ENCODE results near the gene HDGFL2.

The HDGFL2 gene

GRCh38 chr19:4445963-4446703, 26.0 kb upstream of the HDGFL2 start:
- H3K4me3 ChIP-seq: no peak overlapping the region
- H3K27ac ChIP-seq: no peak overlapping the region
- no peak for TF ChIP-seq CTCF (IDR thresholded peaks at IDR 0.05)
- no peak for DNase-seq (ENCODE audit: low spot score)

GRCh38 chr19:4446704-4447200, 25.3 kb upstream of the HDGFL2 start:
- no peak overlapping the region for H3K4me3 ChIP-seq
- no peak for DNase-seq (ENCODE audit: low spot score)
- no peak for TF ChIP-seq CTCF (IDR thresholded peaks at IDR 0.05)
- no peak overlapping the region for H3K27ac ChIP-seq

- Histone ChIP-seq H3K27ac (no peak overlapping the region), H3K4me3 (no peak overlapping the region)
- no peak for TF ChIP-seq CTCF (IDR thresholded peaks at IDR 0.05)
- no peak for DNase-seq (ENCODE audit: low spot score)
These were observed 24.6 kb upstream of the HDGFL2 start for GRCh38 chr19:4447327-4448146.

GRCh38 chr19:4448147-4448985, 23.7 kb upstream of the HDGFL2 start:
- no peak for DNase-seq (ENCODE audit: low spot score)
- no peak overlapping the region for H3K27ac ChIP-seq
- no peak for TF ChIP-seq CTCF (IDR thresholded peaks at IDR 0.05)
- no peak overlapping the region for H3K4me3 ChIP-seq

- no peak for DNase-seq (ENCODE audit: low spot score)
- no peak overlapping the region for H3K27ac ChIP-seq
- no peak overlapping the region for H3K4me3 ChIP-seq
These were observed 23.0 kb upstream of the HDGFL2 start for GRCh38 chr19:4449022-4449638.

More at GRCh38 chr19:4449022-4449638, 23.0 kb upstream of the HDGFL2 start:
- TF ChIP-seq CTCF (IDR thresholded peaks at IDR 0.05): no peak
